ENCODE measurements around the gene CTNNA2.

GRCh38 chr2:80187156-80187555, 674.3 kb downstream of the CTNNA2 start:
- TF ChIP-seq CTCF (IDR thresholded peaks at IDR 0.05), result no peak
- TF ChIP-seq FOXJ3 (CRISPR knock-in tag; IDR thresholded peaks at IDR 0.05), result no peak
- TF ChIP-seq REST (IDR thresholded peaks at IDR 0.05; ENCODE audit: low read depth, low read length), result no peak
- TF ChIP-seq GATA2 (CRISPR knock-in tag; IDR thresholded peaks at IDR 0.05), result no peak
- no peak for TF ChIP-seq EZH2phosphoT487 (IDR thresholded peaks at IDR 0.05; ENCODE audit: borderline replicate concordance, low read depth)

All from SK-N-SH (cell line).